ENCODE results near the gene C1QTNF5. TPM values are rescaled to one million over a fixed set of nuclear protein-coding genes. Genes with fewer than 3 reads are reported as not detected.
A peak's percentile ranks its signal among the peaks of the same experiment; 100 is the strongest.

The C1QTNF5 gene
- total and polyA plus RNA-seq, 8 donors: 20.0 to 52.0 (median 43.2) TPM

DNA sequence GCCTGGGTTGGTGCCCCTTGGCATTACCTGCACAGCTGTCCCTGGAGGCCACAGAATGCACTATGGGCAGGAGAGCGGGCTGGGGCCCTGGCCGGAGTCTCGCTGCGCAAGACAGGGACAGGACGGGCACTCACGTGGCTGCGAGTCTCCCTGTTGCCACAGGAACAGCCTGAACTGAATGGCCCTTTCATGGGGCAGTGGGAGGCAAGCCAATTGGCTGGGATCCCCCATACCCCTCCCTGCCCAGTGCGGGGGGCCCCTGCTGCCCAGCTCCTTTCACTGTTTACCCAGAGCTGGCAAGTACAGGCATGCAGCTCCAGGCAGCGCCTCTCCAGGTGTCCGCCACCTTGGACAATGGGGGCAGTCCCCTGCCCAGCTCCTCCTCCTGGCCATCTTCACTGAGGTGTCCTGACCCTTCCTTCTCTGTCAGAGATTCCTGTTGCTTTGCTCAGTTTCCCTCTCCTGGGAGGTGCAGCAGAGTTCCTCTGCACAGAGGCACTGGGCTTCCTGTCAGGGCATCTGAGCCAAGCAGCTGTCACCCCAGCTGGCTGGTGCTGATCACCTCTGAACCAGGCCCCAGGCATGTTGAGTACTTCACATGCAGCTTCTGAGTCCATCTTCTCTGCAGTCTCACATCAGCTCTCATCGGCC is 35.6 kb upstream of the C1QTNF5 start:
- Histone ChIP-seq H3K36me3 (no peaks in the 10 kb centered on the region), H3K27ac (peak overlapping the region in 1 of 2 donors; percentile 33), H3K4me1 (peaks cover 6 to 18% of the 10 kb centered on the region in 2 donors), H3K4me3 (no peak overlapping the region), H3K9me3 (no peaks in the 10 kb centered on the region), H3K27me3 (peaks cover 0 to 11% of the 10 kb centered on the region in 2 donors)
- ATAC-seq (peak; percentile 56), DNase-seq (peak in 3 of 4 donors; percentile 31 to 69 (median 62))
- TF ChIP-seq, protein P1, sequence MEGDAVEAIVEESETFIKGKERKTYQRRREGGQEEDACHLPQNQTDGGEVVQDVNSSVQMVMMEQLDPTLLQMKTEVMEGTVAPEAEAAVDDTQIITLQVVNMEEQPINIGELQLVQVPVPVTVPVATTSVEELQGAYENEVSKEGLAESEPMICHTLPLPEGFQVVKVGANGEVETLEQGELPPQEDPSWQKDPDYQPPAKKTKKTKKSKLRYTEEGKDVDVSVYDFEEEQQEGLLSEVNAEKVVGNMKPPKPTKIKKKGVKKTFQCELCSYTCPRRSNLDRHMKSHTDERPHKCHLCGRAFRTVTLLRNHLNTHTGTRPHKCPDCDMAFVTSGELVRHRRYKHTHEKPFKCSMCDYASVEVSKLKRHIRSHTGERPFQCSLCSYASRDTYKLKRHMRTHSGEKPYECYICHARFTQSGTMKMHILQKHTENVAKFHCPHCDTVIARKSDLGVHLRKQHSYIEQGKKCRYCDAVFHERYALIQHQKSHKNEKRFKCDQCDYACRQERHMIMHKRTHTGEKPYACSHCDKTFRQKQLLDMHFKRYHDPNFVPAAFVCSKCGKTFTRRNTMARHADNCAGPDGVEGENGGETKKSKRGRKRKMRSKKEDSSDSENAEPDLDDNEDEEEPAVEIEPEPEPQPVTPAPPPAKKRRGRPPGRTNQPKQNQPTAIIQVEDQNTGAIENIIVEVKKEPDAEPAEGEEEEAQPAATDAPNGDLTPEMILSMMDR (IDR thresholded peaks at IDR 0.05): no peak
- intact Hi-C loops (cut with DNase I): no loop called here

DNA sequence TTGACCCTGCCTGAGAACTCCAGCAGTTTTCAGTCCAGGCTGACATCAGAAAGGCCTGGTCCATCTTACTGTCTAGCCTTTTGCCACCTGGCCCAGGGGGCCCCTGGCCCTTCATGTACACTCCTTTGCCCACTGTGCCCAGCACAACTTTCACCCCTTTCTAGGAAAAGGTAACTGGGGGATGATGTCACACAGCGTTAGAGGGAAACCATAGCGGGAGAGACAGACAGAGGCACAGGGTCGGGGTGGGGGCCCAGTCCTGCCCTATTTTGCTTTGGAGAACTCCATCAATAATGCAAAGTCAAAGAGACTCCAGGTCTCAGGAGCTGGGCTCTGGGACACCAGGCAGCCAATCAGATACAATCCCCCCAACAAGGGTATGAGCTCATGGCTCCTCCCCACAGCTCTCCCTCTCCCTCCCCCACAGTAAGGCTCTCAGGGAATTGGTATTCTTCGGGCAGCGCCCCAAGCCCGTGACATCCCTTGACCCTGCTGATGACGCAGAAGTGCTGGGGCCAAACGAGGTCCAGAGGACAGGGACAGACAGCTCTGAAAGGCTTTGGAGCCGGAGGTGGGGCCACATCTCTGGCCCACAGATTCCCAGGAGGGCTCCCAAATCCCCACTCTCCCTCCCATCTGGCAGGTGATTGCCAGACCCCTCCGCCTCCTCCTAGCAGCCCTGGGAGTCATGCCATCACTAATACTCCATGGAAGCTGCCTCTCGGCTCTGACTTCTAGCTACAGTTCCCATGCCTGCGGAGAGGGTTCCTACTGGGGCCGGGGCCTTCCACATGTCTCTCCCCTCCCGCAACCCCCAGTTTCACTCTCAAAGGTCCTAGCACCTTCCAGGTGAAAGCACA is 34.9 kb upstream of the C1QTNF5 start:
- peak in 1 of 4 donors; percentile 69 for DNase-seq
- H3K27me3 ChIP-seq: peaks cover 0 to 3% of the 10 kb centered on the region in 2 donors
- intact Hi-C loops (cut with DNase I): no loop called here

DNA sequence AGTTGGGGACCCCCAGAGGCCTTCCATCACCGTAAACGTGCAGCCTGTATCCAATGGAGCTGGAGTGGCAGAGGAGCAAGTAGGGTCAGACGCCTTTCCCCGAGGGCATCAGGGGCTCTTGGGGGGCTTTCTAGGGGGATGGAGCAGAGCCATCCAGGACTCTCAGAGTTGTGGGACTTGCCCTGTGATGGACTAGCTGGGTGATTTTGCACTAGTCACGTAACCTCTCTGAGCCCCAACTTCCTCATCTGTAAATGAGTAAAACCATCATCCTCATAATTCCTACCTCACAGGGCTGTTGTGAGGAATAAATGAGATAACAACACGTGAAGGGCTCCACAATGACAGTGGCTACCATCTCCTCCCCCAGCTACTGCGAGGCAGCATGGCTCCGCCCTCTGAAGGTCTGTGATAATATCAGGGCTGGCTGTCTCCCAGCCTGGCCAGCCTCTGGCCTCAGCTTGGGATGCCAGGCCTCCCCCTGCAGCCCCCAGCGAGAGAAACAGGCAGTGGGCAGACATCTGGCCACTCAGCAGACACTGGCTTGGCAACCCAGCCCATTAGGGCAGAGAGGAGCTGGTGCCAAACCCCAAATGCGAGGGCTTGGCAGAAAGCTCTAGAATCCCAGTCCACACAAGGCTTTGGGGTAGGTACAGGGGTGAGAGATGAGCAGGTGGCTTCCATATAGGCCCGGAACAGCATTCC is 34.1 kb upstream of the C1QTNF5 start:
- intact Hi-C loops (cut with DNase I): no loop called here
- no peak for DNase-seq
- no peak overlapping the region for H3K27ac ChIP-seq

More for the DNA sequence above, 34.9 kb upstream of the C1QTNF5 start:
- Histone ChIP-seq H3K4me1 (peaks cover 6 to 16% of the 10 kb centered on the region in 2 donors), H3K27ac (peak overlapping the region in 1 of 2 donors; percentile 33), H3K4me3 (no peak overlapping the region), H3K36me3 (no peaks in the 10 kb centered on the region), H3K9me3 (no peaks in the 10 kb centered on the region)
- TF ChIP-seq, protein P1 (IDR thresholded peaks at IDR 0.05): no peak
- peak; percentile 18 for ATAC-seq

DNA sequence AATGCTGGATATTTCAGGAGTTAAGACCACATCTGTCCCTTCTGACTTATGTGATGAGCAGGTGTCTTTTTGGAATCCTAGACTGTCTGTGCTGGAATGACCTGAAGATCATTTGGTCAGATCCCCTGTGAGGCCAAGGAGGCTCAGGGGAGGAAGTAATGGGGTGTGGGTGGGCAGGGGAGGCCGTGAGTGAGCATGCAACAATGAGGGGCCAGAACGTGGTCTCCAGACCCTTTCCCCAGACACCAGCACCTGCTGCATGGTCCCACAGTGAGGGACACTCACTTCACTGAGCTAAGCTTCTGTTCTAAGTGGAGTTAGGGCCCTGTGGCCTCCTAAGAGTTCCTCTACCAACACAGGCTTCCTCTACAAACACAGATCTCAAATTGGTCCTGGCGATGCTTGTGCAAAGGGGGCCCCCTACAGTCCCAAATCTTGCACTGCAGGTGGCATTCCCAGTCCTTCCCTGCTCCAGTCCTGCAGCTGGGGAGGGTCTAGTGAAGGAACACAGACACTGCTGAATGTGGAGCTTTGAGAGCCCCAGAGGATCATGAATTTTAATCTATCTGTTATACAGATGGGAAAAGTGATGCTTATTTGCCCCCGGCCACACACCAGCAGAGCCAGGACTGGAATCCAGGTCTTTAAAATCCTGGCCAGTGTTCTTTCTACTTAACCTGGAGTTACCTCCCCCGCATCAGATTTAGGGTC is 33.4 kb upstream of the C1QTNF5 start:
- H3K27me3 ChIP-seq: no peaks in the 10 kb centered on the region
- peaks cover 11 to 19% of the 10 kb centered on the region in 2 donors for H3K4me1 ChIP-seq
- ATAC-seq (peak; percentile 75), DNase-seq (peak in 2 of 4 donors; percentile 63 to 74)
- H3K9me3 ChIP-seq: no peaks in the 10 kb centered on the region
- TF ChIP-seq, protein P1 (IDR thresholded peaks at IDR 0.05): peak; percentile 82 to 89
- no peak overlapping the region for H3K27ac ChIP-seq
- intact Hi-C loops (cut with DNase I): no loop called here
- H3K4me3 ChIP-seq: no peak overlapping the region
- no peaks in the 10 kb centered on the region for H3K36me3 ChIP-seq

More for the DNA sequence above, 34.1 kb upstream of the C1QTNF5 start:
- Histone ChIP-seq H3K4me3 (no peak overlapping the region), H3K36me3 (no peaks in the 10 kb centered on the region), H3K4me1 (peaks cover 11 to 19% of the 10 kb centered on the region in 2 donors), H3K9me3 (no peaks in the 10 kb centered on the region), H3K27me3 (no peaks in the 10 kb centered on the region)
- no peak for ATAC-seq
- TF ChIP-seq, protein P1 (IDR thresholded peaks at IDR 0.05): no peak

Measured in left lung (tissue), 10 donors.